ENCODE results near the gene CD69.

The CD69 gene

DNA sequence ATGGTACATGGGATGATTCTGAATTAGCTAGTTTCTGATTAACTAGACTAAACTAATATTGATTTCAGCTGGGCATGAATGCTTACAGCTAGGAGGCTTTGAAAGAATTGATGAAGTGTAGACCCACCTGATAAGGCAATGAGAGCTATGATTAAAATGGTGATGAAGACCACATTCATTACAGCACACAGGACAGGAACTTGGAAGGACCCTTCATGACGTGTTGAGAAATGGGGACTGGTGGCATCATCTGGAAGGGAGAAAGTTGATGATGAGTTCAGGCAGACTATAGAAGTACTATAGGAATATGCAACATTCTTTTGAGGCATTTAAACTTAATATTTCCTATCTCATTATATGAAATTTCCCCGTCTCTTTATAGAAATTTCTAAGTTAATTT lies 4.5 kb downstream of the CD69 start:
- TF ChIP-seq, protein P1, sequence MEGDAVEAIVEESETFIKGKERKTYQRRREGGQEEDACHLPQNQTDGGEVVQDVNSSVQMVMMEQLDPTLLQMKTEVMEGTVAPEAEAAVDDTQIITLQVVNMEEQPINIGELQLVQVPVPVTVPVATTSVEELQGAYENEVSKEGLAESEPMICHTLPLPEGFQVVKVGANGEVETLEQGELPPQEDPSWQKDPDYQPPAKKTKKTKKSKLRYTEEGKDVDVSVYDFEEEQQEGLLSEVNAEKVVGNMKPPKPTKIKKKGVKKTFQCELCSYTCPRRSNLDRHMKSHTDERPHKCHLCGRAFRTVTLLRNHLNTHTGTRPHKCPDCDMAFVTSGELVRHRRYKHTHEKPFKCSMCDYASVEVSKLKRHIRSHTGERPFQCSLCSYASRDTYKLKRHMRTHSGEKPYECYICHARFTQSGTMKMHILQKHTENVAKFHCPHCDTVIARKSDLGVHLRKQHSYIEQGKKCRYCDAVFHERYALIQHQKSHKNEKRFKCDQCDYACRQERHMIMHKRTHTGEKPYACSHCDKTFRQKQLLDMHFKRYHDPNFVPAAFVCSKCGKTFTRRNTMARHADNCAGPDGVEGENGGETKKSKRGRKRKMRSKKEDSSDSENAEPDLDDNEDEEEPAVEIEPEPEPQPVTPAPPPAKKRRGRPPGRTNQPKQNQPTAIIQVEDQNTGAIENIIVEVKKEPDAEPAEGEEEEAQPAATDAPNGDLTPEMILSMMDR (IDR thresholded peaks at IDR 0.05; ENCODE audit: low read depth, low read length, poor library complexity, severe bottlenecking), result no peak
- no peak for TF ChIP-seq EZH2phosphoT487 (IDR thresholded peaks at IDR 0.05; ENCODE audit: borderline replicate concordance, low read length)
- Histone ChIP-seq H3K27me3 (ENCODE audit: control insufficient read depth, low read length) (peaks cover 72% of the 10 kb centered on the region), H3K27ac (ENCODE audit: low read depth, low read length) (no peak overlapping the region)

DNA sequence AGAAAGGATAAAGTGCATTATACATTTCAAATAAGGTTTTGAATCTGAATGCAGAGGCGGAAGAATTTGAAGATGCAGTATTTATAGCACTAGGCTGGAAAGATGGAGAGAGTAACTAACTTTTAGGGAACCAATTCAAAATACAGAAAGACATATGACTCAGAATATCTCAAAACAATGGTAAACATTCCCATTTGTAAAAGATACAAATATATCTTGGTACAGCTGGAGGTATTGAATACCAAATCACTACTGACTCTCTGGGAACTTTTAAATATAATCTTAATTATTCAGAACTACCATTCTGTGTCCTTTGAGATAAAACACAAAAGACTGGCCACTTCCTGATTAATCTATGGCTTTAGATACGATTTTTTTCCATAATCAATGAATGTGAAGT lies 5.1 kb downstream of the CD69 start:
- Histone ChIP-seq H3K9me3 (ENCODE audit: control insufficient read depth, insufficient read depth, low read length) (no peaks in the 10 kb centered on the region), H3K4me3 (ENCODE audit: low read length) (no peak overlapping the region), H3K36me3 (ENCODE audit: control insufficient read depth, low read length) (no peaks in the 10 kb centered on the region), H3K4me2 (ENCODE audit: low read length) (no peak overlapping the region), H3K9me2 (replicated peaks; ENCODE audit: control insufficient read depth, low read length) (no peaks in the 10 kb centered on the region), H3F3A (ENCODE audit: control insufficient read depth, insufficient read depth) (peaks cover 8% of the 10 kb centered on the region), H3K4me1 (ENCODE audit: control insufficient read depth, low read length) (peaks cover 31% of the 10 kb centered on the region), H3K27me3 (ENCODE audit: control insufficient read depth, low read length) (peaks cover 70% of the 10 kb centered on the region), H3K27ac (ENCODE audit: low read depth, low read length) (no peak overlapping the region), H3K79me2 (ENCODE audit: control insufficient read depth, low read length) (no peaks in the 10 kb centered on the region), H4K20me1 (ENCODE audit: control insufficient read depth, insufficient read depth, low read depth, low read length) (no peaks in the 10 kb centered on the region)
- TF ChIP-seq EZH2phosphoT487 (IDR thresholded peaks at IDR 0.05; ENCODE audit: borderline replicate concordance, low read length), result no peak
- TF ChIP-seq, protein P1 (IDR thresholded peaks at IDR 0.05; ENCODE audit: low read depth, low read length, poor library complexity, severe bottlenecking), result no peak

More for the DNA sequence above, 4.5 kb downstream of the CD69 start:
- Histone ChIP-seq H3K4me1 (ENCODE audit: control insufficient read depth, low read length) (peaks cover 36% of the 10 kb centered on the region), H3K36me3 (ENCODE audit: control insufficient read depth, low read length) (no peaks in the 10 kb centered on the region), H3F3A (ENCODE audit: control insufficient read depth, insufficient read depth) (peaks cover 10% of the 10 kb centered on the region), H3K4me3 (ENCODE audit: low read length) (no peak overlapping the region), H3K9me3 (ENCODE audit: control insufficient read depth, insufficient read depth, low read length) (no peaks in the 10 kb centered on the region), H4K20me1 (ENCODE audit: control insufficient read depth, insufficient read depth, low read depth, low read length) (no peaks in the 10 kb centered on the region; the same call in 1 of the 2 replicates), H3K79me2 (ENCODE audit: control insufficient read depth, low read length) (no peaks in the 10 kb centered on the region), H3K9me2 (replicated peaks; ENCODE audit: control insufficient read depth, low read length) (no peaks in the 10 kb centered on the region), H3K4me2 (ENCODE audit: low read length) (no peak overlapping the region)

DNA sequence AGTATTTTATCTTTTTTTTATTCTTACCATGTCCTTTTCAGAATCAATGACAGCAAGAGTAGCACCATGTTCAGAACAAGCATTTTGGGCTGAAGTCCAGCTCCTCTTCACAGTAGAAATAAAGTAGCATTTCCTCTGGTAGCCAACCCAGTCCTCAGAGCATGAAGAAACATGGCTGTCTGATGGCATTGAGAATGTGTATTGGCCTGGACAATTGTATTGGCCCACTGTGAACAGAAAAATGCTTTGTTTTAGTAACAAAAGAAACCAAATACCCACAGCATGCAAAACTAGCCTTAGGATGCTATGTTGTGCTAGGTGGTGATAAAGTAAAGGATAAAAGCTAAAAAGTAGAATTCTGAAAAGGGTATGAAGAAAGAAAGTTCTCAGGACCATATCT lies 5.7 kb downstream of the CD69 start:
- Histone ChIP-seq H3K9me3 (ENCODE audit: control insufficient read depth, insufficient read depth, low read length) (no peaks in the 10 kb centered on the region), H3F3A (ENCODE audit: control insufficient read depth, insufficient read depth) (peaks cover 3% of the 10 kb centered on the region), H3K36me3 (ENCODE audit: control insufficient read depth, low read length) (no peaks in the 10 kb centered on the region), H3K4me1 (ENCODE audit: control insufficient read depth, low read length) (peaks cover 29% of the 10 kb centered on the region), H3K79me2 (ENCODE audit: control insufficient read depth, low read length) (no peaks in the 10 kb centered on the region), H3K9me2 (replicated peaks; ENCODE audit: control insufficient read depth, low read length) (no peaks in the 10 kb centered on the region), H3K4me3 (ENCODE audit: low read length) (no peak overlapping the region), H3K4me2 (ENCODE audit: low read length) (no peak overlapping the region), H3K27me3 (ENCODE audit: control insufficient read depth, low read length) (peaks cover 70% of the 10 kb centered on the region), H3K27ac (ENCODE audit: low read depth, low read length) (no peak overlapping the region), H4K20me1 (ENCODE audit: control insufficient read depth, insufficient read depth, low read depth, low read length) (no peaks in the 10 kb centered on the region)
- TF ChIP-seq EZH2phosphoT487 (IDR thresholded peaks at IDR 0.05; ENCODE audit: borderline replicate concordance, low read length), result no peak
- TF ChIP-seq, protein P1 (IDR thresholded peaks at IDR 0.05; ENCODE audit: low read depth, low read length, poor library complexity, severe bottlenecking), result no peak

All from DOHH2 (cell line).